Measurements from ENCODE around the gene GAK.

DNA sequence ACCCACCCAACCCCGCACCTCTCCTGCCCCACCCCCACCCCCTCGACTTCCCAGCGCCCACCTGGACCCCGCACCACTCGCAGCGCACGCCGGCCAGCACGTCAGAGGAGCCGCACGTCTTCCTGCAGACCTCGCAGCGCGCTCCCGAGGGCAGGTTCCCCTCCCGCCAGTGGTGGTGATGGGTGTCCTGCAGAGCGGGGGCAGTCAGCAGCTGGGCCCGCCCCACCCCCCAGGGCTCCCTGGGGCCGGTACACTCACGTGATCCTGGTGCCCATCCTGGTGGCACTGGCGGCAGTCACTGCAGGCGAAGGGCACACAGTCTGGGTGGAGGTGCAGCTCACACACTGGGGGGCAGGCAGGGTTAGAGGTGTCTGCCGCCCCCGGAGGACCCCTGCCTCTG, 36.1 kb upstream of the GAK start:
- no peak for TF ChIP-seq RCOR1 (IDR thresholded peaks at IDR 0.05; ENCODE audit: low read length)
- no peak for TF ChIP-seq RAD21 (IDR thresholded peaks at IDR 0.05; ENCODE audit: low read length)
- TF ChIP-seq, protein P1, sequence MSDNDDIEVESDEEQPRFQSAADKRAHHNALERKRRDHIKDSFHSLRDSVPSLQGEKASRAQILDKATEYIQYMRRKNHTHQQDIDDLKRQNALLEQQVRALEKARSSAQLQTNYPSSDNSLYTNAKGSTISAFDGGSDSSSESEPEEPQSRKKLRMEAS (IDR thresholded peaks at IDR 0.05; ENCODE audit: low read depth), result no peak
- no peak for TF ChIP-seq RFX5 (IDR thresholded peaks at IDR 0.05; ENCODE audit: low read length)
- TF ChIP-seq, protein P2, sequence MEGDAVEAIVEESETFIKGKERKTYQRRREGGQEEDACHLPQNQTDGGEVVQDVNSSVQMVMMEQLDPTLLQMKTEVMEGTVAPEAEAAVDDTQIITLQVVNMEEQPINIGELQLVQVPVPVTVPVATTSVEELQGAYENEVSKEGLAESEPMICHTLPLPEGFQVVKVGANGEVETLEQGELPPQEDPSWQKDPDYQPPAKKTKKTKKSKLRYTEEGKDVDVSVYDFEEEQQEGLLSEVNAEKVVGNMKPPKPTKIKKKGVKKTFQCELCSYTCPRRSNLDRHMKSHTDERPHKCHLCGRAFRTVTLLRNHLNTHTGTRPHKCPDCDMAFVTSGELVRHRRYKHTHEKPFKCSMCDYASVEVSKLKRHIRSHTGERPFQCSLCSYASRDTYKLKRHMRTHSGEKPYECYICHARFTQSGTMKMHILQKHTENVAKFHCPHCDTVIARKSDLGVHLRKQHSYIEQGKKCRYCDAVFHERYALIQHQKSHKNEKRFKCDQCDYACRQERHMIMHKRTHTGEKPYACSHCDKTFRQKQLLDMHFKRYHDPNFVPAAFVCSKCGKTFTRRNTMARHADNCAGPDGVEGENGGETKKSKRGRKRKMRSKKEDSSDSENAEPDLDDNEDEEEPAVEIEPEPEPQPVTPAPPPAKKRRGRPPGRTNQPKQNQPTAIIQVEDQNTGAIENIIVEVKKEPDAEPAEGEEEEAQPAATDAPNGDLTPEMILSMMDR (IDR thresholded peaks at IDR 0.05), result no peak
- TF ChIP-seq, protein P3, sequence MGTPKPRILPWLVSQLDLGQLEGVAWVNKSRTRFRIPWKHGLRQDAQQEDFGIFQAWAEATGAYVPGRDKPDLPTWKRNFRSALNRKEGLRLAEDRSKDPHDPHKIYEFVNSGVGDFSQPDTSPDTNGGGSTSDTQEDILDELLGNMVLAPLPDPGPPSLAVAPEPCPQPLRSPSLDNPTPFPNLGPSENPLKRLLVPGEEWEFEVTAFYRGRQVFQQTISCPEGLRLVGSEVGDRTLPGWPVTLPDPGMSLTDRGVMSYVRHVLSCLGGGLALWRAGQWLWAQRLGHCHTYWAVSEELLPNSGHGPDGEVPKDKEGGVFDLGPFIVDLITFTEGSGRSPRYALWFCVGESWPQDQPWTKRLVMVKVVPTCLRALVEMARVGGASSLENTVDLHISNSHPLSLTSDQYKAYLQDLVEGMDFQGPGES (IDR thresholded peaks at IDR 0.05; ENCODE audit: low read depth, low read length), result no peak
- TF ChIP-seq MXI1 (IDR thresholded peaks at IDR 0.05; ENCODE audit: low read depth, low read length), result no peak
- TF ChIP-seq POLR2AphosphoS5 (IDR thresholded peaks at IDR 0.05; ENCODE audit: low read depth, low read length), result no peak
- TF ChIP-seq, protein P4, sequence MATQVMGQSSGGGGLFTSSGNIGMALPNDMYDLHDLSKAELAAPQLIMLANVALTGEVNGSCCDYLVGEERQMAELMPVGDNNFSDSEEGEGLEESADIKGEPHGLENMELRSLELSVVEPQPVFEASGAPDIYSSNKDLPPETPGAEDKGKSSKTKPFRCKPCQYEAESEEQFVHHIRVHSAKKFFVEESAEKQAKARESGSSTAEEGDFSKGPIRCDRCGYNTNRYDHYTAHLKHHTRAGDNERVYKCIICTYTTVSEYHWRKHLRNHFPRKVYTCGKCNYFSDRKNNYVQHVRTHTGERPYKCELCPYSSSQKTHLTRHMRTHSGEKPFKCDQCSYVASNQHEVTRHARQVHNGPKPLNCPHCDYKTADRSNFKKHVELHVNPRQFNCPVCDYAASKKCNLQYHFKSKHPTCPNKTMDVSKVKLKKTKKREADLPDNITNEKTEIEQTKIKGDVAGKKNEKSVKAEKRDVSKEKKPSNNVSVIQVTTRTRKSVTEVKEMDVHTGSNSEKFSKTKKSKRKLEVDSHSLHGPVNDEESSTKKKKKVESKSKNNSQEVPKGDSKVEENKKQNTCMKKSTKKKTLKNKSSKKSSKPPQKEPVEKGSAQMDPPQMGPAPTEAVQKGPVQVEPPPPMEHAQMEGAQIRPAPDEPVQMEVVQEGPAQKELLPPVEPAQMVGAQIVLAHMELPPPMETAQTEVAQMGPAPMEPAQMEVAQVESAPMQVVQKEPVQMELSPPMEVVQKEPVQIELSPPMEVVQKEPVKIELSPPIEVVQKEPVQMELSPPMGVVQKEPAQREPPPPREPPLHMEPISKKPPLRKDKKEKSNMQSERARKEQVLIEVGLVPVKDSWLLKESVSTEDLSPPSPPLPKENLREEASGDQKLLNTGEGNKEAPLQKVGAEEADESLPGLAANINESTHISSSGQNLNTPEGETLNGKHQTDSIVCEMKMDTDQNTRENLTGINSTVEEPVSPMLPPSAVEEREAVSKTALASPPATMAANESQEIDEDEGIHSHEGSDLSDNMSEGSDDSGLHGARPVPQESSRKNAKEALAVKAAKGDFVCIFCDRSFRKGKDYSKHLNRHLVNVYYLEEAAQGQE (IDR thresholded peaks at IDR 0.05; ENCODE audit: low read depth, low read length), result no peak
- TF ChIP-seq RXRA (IDR thresholded peaks at IDR 0.05; ENCODE audit: borderline replicate concordance, low read depth), result no peak
- no peak for TF ChIP-seq NFIC (IDR thresholded peaks at IDR 0.05; ENCODE audit: borderline replicate concordance)
- TF ChIP-seq TAF1 (IDR thresholded peaks at IDR 0.05; ENCODE audit: borderline replicate concordance, low read depth, low read length), result no peak

All from SK-N-SH (cell line).